ENCODE data around the gene PPP6R3. TPM values are rescaled to one million over a fixed set of nuclear protein-coding genes. Genes with fewer than 3 reads are reported as not detected.

The PPP6R3 gene
- total RNA-seq, 1 experiment from 2014 or later, result 171 TPM

GRCh38 chr11:68589547-68590216 lies 129.1 kb downstream of the PPP6R3 start:
- H3K9ac ChIP-seq (ENCODE audit: low read length), result no peak overlapping the region
- intact Hi-C loops (cut with micrococcal nuclease), result no loop called here
- no peak for ATAC-seq
- H3K9me2 ChIP-seq (replicated peaks; ENCODE audit: low read length), result no peaks in the 10 kb centered on the region
- no peak overlapping the region for H2AFZ ChIP-seq (ENCODE audit: low read length)
- ChIA-PET POLR2A (ENCODE audit: unreplicated experiment) (no interaction called here), CTCF (no interaction called here)
- DNase-seq, result no peak
- BruUV-seq (replicated peaks), result no TSS peak
- peaks cover 4% of the 10 kb centered on the region; the same call in 1 of the 2 replicates for H4K20me1 ChIP-seq (ENCODE audit: low read length)
- no peaks in the 10 kb centered on the region for H3K9me3 ChIP-seq (ENCODE audit: low read length)
- no peak overlapping the region for H3K4me2 ChIP-seq (ENCODE audit: low read length)
- no peaks in the 10 kb centered on the region for H3K79me2 ChIP-seq (ENCODE audit: low read length)
- no peaks in the 10 kb centered on the region for H3F3A ChIP-seq (ENCODE audit: low read length, unreplicated experiment)
- peaks cover 62% of the 10 kb centered on the region for H3K36me3 ChIP-seq (ENCODE audit: low read depth, low read length)
- no peak for TF ChIP-seq EZH2phosphoT487 (IDR thresholded peaks at IDR 0.05; ENCODE audit: borderline replicate concordance, low read length)
- H3K27me3 ChIP-seq (ENCODE audit: low read length), result no peaks in the 10 kb centered on the region
- H3K27ac ChIP-seq (ENCODE audit: low read length), result no peak overlapping the region
- H3K4me3 ChIP-seq (ENCODE audit: low read length), result no peak overlapping the region
- H3K4me1 ChIP-seq (ENCODE audit: insufficient read depth, low read length), result no peaks in the 10 kb centered on the region

- BruUV-seq (replicated peaks), result no TSS peak
- POLR2A ChIA-PET (ENCODE audit: unreplicated experiment), result no interaction called here
Observed at GRCh38 chr11:68591719-68592118, 131.2 kb downstream of the PPP6R3 start.

GRCh38 chr11:68593441-68593840 lies 132.9 kb downstream of the PPP6R3 start:
- no peaks in the 10 kb centered on the region for H3K9me3 ChIP-seq (ENCODE audit: low read length)
- H2AFZ ChIP-seq (ENCODE audit: low read length), result no peak overlapping the region
- no peaks in the 10 kb centered on the region for H3K27me3 ChIP-seq (ENCODE audit: low read length)
- H3F3A ChIP-seq (ENCODE audit: low read length, unreplicated experiment), result no peaks in the 10 kb centered on the region
- ChIA-PET CTCF (no interaction called here), POLR2A (ENCODE audit: unreplicated experiment) (no interaction called here)
- no peak overlapping the region for H3K4me2 ChIP-seq (ENCODE audit: low read length)
- H3K4me1 ChIP-seq (ENCODE audit: insufficient read depth, low read length), result no peaks in the 10 kb centered on the region
- H4K20me1 ChIP-seq (ENCODE audit: low read length), result no peaks in the 10 kb centered on the region
- DNase-seq (no peak), ATAC-seq (no peak)
- intact Hi-C loops (cut with micrococcal nuclease), result no loop called here
- H3K36me3 ChIP-seq (ENCODE audit: low read depth, low read length), result peaks cover 64% of the 10 kb centered on the region
- H3K27ac ChIP-seq (ENCODE audit: low read length), result no peak overlapping the region
- H3K79me2 ChIP-seq (ENCODE audit: low read length), result no peaks in the 10 kb centered on the region
- H3K4me3 ChIP-seq (ENCODE audit: low read length), result no peak overlapping the region
- no peak for TF ChIP-seq CTCF (conservative IDR thresholded peaks at IDR 0.05; ENCODE audit: low read depth, low read length)
- TF ChIP-seq EZH2 (IDR thresholded peaks at IDR 0.05; ENCODE audit: low read length, unreplicated experiment), result no peak
- no peak for TF ChIP-seq EZH2phosphoT487 (IDR thresholded peaks at IDR 0.05; ENCODE audit: borderline replicate concordance, low read length)
- H3K9me2 ChIP-seq (replicated peaks; ENCODE audit: low read length), result no peaks in the 10 kb centered on the region
- no peak overlapping the region for H3K9ac ChIP-seq (ENCODE audit: low read length)
- no TSS peak for BruUV-seq (replicated peaks)

More at GRCh38 chr11:68591719-68592118, 131.2 kb downstream of the PPP6R3 start:
- Histone ChIP-seq H3K4me2 (ENCODE audit: low read length) (no peak overlapping the region), H3K27ac (ENCODE audit: low read length) (no peak overlapping the region), H3K9ac (ENCODE audit: low read length) (no peak overlapping the region), H3K4me3 (ENCODE audit: low read length) (no peak overlapping the region), H2AFZ (ENCODE audit: low read length) (no peak overlapping the region), H3K9me3 (ENCODE audit: low read length) (no peaks in the 10 kb centered on the region), H3K4me1 (ENCODE audit: insufficient read depth, low read length) (no peaks in the 10 kb centered on the region), H3F3A (ENCODE audit: low read length, unreplicated experiment) (no peaks in the 10 kb centered on the region), H3K36me3 (ENCODE audit: low read depth, low read length) (peaks cover 59% of the 10 kb centered on the region), H3K27me3 (ENCODE audit: low read length) (no peaks in the 10 kb centered on the region), H3K9me2 (replicated peaks; ENCODE audit: low read length) (no peaks in the 10 kb centered on the region), H4K20me1 (ENCODE audit: low read length) (no peaks in the 10 kb centered on the region), H3K79me2 (ENCODE audit: low read length) (no peaks in the 10 kb centered on the region)
- no peak for ATAC-seq
- CTCF ChIA-PET, result no interaction called here
- TF ChIP-seq EZH2 (IDR thresholded peaks at IDR 0.05; ENCODE audit: low read length, unreplicated experiment) (no peak), EZH2phosphoT487 (IDR thresholded peaks at IDR 0.05; ENCODE audit: borderline replicate concordance, low read length) (no peak), CTCF (conservative IDR thresholded peaks at IDR 0.05; ENCODE audit: low read depth, low read length) (no peak)
- no peak for DNase-seq
- intact Hi-C loops (cut with micrococcal nuclease), result no loop called here

Measured in PC-3 (cell line).